HG02981 (cell line): ENCODE measurements around the gene ZNF827.

ENCODE experiments used
- ATAC-seq: cut with Tn5 transposase; IDR thresholded peaks from one replicate; pipeline ENCODE4 v1.9.1; 2021; ENCODE audit warnings: mild to moderate bottlenecking, moderate library complexity; ENCODE audit not compliant: unreplicated experiment

The ZNF827 gene

GRCh38 chr4:145732001-145732815, 206.4 kb downstream of the ZNF827 start:
- no peak for ATAC-seq

DNA sequence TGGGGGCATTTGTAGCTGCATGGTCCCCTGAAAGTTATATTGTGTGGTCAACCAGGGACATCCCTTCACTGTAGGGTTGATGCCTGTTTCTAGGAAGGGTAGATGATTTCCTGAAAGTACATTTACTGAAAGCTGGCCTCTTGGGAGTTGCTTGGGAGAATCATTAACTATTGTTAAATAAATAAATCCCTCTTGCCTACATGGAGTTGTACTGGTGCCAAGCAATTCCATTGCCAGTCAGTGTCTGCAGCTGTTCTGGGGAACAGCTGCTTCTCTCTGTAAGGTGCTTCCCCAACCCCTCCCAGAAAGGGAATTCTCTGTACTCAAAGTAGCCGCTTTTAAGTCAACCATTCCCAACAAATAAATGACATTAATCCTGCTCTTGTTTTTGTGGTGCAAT, 207.6 kb downstream of the ZNF827 start:
- no peak for ATAC-seq

GRCh38 chr4:145730026-145730425, 208.6 kb downstream of the ZNF827 start:
- ATAC-seq = no peak

DNA sequence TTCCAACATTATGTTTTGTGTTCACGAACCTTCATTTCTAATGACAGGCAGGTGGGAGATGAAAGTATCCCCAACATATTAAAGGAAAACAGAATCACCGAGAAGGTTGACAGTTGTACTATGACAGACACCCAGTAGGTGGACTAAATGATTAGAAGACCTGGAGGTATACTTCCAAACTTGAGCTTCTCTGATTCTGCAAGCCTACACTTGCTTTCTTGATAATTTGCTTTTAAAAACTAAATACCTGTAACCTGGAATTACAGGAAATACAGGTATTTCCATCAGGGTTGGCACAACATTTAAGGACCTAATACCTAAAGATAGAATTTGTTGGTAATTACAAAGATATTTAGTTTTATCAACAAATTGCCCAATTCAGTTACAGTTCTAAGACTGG, 215.3 kb downstream of the ZNF827 start:
- ATAC-seq = no peak

GRCh38 chr4:145722561-145722960, 216.1 kb downstream of the ZNF827 start:
- ATAC-seq = no peak

DNA sequence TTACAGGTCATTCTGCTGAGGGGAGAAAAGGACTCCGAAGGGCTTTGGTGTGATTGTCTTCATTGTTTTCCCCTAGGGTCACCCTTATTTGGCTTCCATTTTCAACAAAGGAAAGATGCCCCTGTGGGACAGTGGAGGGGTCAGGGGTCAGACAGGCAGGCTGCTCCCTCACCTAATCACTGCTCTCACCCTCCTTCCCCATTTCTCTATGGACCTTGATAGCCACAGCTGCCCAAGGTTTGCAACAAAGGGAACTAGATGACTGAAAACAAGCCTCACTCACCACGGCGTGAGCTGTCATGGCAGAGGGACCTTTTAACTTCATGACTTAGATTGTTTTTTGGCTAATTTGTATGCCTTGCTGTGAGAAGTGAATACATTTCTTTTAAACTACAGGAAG, 218.0 kb downstream of the ZNF827 start:
- peak; percentile 23 for ATAC-seq

- ATAC-seq = peak; percentile 79
Observed at GRCh38 chr4:145719752-145720624, 218.6 kb downstream of the ZNF827 start.

DNA sequence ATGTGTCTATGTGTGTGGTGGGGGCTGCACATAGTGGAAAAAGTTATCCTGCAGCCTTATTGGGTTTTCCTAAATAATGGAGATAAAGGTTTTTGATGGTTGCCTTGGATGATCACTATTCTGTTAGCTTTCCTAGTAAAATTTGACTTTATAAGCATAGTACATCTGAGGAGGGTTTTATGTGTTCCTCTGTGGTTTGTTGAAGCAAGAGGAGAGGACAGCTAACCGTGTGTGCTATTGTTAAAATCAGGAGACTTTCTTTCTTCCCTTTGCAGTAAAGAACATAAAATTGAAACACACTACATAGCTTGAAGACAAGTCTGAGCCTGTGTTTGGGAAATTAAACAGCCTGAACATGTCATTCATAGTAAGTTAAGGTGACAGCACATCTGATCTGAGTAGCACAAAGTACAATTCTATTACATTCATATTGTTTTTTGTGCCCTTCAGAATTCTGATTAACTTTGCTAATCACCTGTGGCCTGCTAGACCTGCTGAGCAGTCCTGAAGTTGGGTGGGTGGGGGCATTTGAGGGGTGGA, 221.9 kb downstream of the ZNF827 start:
- no peak for ATAC-seq

DNA sequence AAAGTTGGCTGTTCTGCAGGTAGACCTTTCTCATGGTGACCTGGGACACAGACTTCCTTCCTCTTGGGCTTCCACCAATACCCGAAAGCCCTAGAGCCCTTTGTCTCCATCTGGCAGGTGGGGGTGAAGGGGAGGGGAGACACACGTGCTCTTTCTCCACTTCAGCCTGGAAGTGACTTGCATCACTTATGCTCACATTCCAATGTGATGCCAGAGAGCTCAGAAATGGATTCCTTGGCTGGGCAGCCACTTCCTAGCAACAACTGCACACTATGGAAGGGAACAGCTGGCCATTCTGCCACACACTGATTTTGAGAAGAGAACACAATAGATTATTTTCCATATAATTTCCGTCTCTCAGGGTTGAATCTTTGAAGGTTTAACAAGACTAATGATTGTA, 222.4 kb downstream of the ZNF827 start:
- ATAC-seq = no peak

DNA sequence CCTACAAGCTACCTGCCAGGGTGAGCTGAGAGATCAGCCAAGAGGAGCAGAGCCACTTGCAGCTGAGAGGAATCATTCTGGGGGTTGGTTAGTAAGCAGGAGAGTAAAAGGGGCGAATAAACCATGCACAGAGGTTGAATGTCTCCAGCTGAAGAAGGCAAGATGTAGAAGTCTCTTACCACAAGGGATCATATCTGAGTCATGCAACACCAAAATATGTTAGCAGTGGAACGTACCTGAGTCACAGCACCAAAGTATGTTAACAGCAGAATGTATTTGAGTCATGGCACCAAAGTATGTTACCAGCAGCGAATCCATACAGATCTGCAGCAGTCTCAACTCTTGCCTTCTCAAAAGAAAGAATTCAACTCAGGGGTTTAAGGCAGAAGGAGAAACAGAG, 228.8 kb downstream of the ZNF827 start:
- peak; percentile 75 for ATAC-seq

GRCh38 chr4:145709336-145709735, 229.3 kb downstream of the ZNF827 start:
- no peak for ATAC-seq
